Natural killer cell (primary cell): Measurements from ENCODE around the gene PPP1R12C. TPM values are rescaled to one million over a fixed set of nuclear protein-coding genes. Genes with fewer than 3 reads are reported as not detected.

Experiments
- ATAC-seq, 3 donors: fragments of 150-1000 bp in 2 of 3; fragments of 200-7000 bp in 1 of 3; cut with Tn5 transposase; 1 replicate in 1 of 3; 2 replicates in 2 of 3; pipeline ENCODE4 v1.10.0; 2021; ENCODE audit warnings: mild to moderate bottlenecking in 2 of 3, moderate library complexity in 2 of 3
- DNase-seq, 2 donors: peaks; one replicate each; pipeline versions ENCODE4 v3.0.0 to v3.0.0-alpha.2; 2013 to 2021; ENCODE audit warnings: mixed read lengths in 1 of 2
- H3K27ac ChIP-seq: one replicate; pipeline ENCODE4 v1.5.1; 2013; ENCODE audit warnings: mild to moderate bottlenecking, low read length
- H3K27me3 ChIP-seq: one replicate; pipeline ENCODE4 v1.6.1; 2013; ENCODE audit warnings: low read length; ENCODE audit not compliant: control insufficient read depth, insufficient read depth
- H3K36me3 ChIP-seq: one replicate; pipeline ENCODE4 v1.6.1; 2013; ENCODE audit warnings: low read length; ENCODE audit not compliant: control insufficient read depth, insufficient read depth
- H3K4me1 ChIP-seq: one replicate; pipeline ENCODE4 v1.6.1; 2013; ENCODE audit warnings: low read length; ENCODE audit not compliant: control insufficient read depth, insufficient read depth
- H3K4me3 ChIP-seq: one replicate; pipeline ENCODE4 v1.5.1; 2013; ENCODE audit warnings: low read length
- H3K9me3 ChIP-seq: one replicate; pipeline ENCODE4 v1.6.1; 2013; ENCODE audit warnings: low read length; ENCODE audit not compliant: control insufficient read depth, insufficient read depth
- H3K27ac Mint-ChIP-seq, 2 donors: one replicate each; pipeline ENCODE4 v1.8.0; 2022; ENCODE audit warnings: mild to moderate bottlenecking in 2 of 2, mixed read lengths in 2 of 2, moderate library complexity in 1 of 2
- H3K27me3 Mint-ChIP-seq, 2 donors: one replicate each; pipeline ENCODE4 v1.8.0; 2022; ENCODE audit warnings: low read depth in 2 of 2, mixed read lengths in 2 of 2
- H3K36me3 Mint-ChIP-seq: one replicate; pipeline ENCODE4 v1.8.0; 2022; ENCODE audit warnings: mixed read lengths
- H3K4me1 Mint-ChIP-seq, 2 donors: one replicate each; pipeline ENCODE4 v1.8.0; 2022; ENCODE audit warnings: mixed read lengths in 2 of 2
- H3K4me3 Mint-ChIP-seq: one replicate; pipeline ENCODE4 v1.8.0; 2022; ENCODE audit warnings: mild to moderate bottlenecking, moderate library complexity, mixed read lengths
- H3K9me3 Mint-ChIP-seq, 2 donors: one replicate each; pipeline ENCODE4 v1.8.0; 2022; ENCODE audit warnings: mixed read lengths in 2 of 2
- CTCF ChIP-seq: fragments of 200-600 bp; IDR thresholded peaks from one replicate; pipeline ENCODE4 v1.8.0; 2022; ENCODE audit warnings: antibody characterized with exemption
- WGBS: methylation state at CpG from one replicate; pipeline ENCODE4 v1.1.7; 2013; ENCODE audit warnings: missing lambda C conversion rate; ENCODE audit not compliant: insufficient coverage; 5-methylcytosine and 5-hydroxymethylcytosine counted together
- intact Hi-C: fragments of 100-400 bp; cut with micrococcal nuclease; formaldehyde crosslinking; loops from one replicate; pipeline ENCODE4 v1.14.2; 2022
- total RNA-seq, 4 donors: library from RNA; stranded (reverse); fragments of 120-200 nt in 1 of 4; gene quantifications; one replicate each; pipeline versions ENCODE4 v1.2.3 to v1.2.4, GENCODE V29; 2013 to 2022

The PPP1R12C gene
- total RNA-seq, 3 donors from 2014 or later (not counting 1 experiment from before 2014, with no cell fraction given) = 162 to 178 (median 174) TPM

DNA sequence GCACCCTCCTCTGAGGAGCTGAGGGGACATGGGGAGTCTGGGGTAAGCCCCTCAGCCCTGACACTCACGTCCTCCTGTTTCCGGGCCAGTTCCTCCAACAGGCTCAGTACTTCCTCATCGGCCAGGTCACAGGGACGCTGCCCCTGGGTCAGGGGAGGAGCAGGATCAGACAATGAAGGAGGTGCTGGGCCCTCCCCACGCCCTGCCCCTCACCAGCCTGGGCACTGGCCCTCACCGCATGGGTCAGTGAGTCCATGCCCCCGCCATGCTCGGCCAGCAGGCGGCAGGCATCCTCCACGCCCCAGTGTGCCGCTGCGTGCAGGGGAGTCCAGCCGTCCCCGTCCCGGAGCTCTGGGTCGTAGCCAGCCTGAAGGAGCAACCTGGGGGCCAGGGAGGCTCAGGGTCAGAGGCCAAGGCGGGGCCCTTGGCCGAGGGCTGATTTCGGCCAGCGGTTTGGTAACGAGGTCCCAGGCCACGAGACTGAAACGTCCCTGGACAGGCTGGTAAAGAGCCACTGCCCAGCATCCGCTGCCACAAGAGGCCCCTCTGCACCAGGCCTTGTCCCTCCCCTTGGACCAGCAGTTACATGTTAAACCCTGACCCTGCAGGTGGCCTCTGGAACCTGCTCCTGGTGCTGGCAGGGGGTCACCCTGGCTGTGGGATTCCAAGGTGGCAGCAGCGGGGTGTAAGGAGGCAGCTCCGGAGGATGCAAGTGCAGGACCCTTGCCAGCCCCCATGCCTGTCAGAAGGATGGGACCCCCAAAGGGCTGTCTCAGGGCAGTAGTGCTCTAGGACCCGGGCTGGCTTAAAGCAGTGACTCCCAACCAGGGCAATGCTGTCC, 18.5 kb downstream of the PPP1R12C start:
- no peak for DNase-seq
- H3K36me3 Mint-ChIP-seq = no peaks in the 10 kb centered on the region
- no peak overlapping the region for H3K4me3 Mint-ChIP-seq
- H3K27me3 ChIP-seq = no peaks in the 10 kb centered on the region
- no peak overlapping the region for H3K4me3 ChIP-seq
- no peak for TF ChIP-seq CTCF
- H3K4me1 Mint-ChIP-seq = peaks cover 0 to 10% of the 10 kb centered on the region in 2 donors
- 96% methylated on average over 27 of the region's 27 CpGs for WGBS
- no peak overlapping the region for H3K27ac Mint-ChIP-seq
- peaks cover 3% of the 10 kb centered on the region for H3K9me3 ChIP-seq
- no peak for ATAC-seq
- H3K4me1 ChIP-seq = no peaks in the 10 kb centered on the region
- H3K27ac ChIP-seq = no peak overlapping the region
- H3K27me3 Mint-ChIP-seq = no peaks in the 10 kb centered on the region
- H3K9me3 Mint-ChIP-seq = no peaks in the 10 kb centered on the region
- peaks cover 49% of the 10 kb centered on the region for H3K36me3 ChIP-seq
- intact Hi-C loops = no loop called here

DNA sequence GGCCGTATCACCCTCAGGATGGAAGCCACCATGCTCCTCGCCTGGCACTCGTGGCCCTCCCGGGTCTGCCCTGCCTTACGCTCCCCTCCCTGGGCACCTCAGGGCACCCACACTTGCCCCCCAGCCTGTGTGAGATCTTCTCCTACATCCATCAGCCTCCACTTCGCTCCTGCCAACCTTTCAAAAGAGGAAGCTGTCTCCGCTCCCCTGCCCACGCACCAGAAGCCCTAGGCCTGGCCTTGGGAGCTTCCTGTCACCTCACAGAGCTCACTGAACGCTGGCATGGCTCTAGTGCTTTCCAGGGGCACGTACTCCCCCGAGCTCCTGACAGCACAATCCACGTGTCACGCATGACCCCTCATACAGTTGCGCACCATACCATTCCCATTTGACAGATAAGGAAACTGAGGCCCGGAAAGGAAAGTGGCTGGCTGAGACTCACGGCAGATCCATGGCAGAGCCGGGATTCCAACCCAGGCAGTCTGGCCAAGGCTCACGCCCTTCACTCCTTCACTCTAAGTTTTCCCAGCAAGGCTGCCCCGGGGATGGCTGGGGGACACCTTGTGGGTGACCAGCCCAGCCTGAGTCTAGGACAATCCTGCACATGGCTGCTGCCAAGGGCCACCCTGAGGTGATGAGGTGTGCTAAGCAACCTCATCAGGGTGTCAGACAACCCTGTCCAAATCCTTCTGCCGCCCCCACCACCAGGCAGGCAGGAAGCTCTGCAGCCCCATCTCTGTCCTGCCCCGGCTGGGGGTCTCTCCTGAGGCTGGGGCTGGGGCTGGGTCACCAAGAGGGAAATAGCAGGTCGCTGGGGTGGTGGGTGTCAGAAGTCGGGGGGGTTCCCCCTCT, 19.3 kb downstream of the PPP1R12C start:
- Mint-ChIP-seq H3K4me3 (no peak overlapping the region), H3K27ac (no peak overlapping the region), H3K9me3 (no peaks in the 10 kb centered on the region), H3K4me1 (peaks cover 0 to 10% of the 10 kb centered on the region in 2 donors), H3K27me3 (no peaks in the 10 kb centered on the region), H3K36me3 (no peaks in the 10 kb centered on the region)
- Histone ChIP-seq H3K27ac (no peak overlapping the region), H3K4me1 (no peaks in the 10 kb centered on the region), H3K27me3 (no peaks in the 10 kb centered on the region), H3K36me3 (peaks cover 43% of the 10 kb centered on the region), H3K9me3 (no peaks in the 10 kb centered on the region), H3K4me3 (no peak overlapping the region)
- intact Hi-C loops = no loop called here
- WGBS = 87% methylated on average over 23 of the region's 23 CpGs
- DNase-seq (no peak), ATAC-seq (no peak)
- no peak for TF ChIP-seq CTCF

DNA sequence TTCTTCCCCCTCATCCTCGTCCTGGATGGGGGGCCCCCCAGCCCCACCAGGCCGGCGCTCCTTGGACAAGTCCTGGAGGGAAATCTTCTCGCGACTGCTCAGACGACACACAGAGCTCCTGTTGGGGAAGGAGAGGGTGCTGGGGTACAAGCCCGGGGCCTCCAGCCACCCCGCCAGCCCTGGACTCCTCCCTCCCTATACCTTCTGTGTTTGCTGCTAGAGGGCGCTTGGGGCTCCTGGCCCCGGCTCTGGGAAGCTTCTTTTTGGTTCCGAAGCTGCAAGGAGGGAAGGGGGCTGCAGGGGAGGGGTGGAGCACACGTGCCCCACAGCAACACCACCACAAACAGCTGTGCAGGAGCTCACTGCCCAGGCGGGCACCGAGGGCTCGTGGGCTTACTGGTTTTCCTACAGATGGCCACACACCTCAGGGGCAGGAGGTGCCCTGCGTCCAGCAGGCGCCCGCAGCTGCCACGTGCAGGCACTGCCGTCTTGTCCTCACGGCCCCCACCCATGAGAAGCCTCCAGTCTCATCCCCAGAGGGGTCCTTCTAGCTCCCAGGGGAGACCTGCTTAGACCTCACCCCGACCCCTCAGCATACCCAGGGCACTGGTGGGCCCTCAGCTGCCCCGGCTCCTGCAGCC, 21.3 kb downstream of the PPP1R12C start:
- Mint-ChIP-seq H3K4me1 (peaks cover 0 to 10% of the 10 kb centered on the region in 2 donors), H3K9me3 (no peaks in the 10 kb centered on the region), H3K4me3 (no peak overlapping the region), H3K36me3 (no peaks in the 10 kb centered on the region), H3K27me3 (no peaks in the 10 kb centered on the region), H3K27ac (no peak overlapping the region)
- ATAC-seq = no peak
- WGBS = 85% methylated on average over 15 of the region's 23 CpGs
- H3K27ac ChIP-seq = no peak overlapping the region
- H3K27me3 ChIP-seq = no peaks in the 10 kb centered on the region
- H3K36me3 ChIP-seq = peaks cover 38% of the 10 kb centered on the region
- no peak for TF ChIP-seq CTCF
- intact Hi-C loops = no loop called here
- H3K4me1 ChIP-seq = no peaks in the 10 kb centered on the region
- no peak overlapping the region for H3K4me3 ChIP-seq
- no peak for DNase-seq
- H3K9me3 ChIP-seq = no peaks in the 10 kb centered on the region
